Measurements from ENCODE around the gene ASIC5.
"Not testable (repeated sequence)": the region's sequence is repeated elsewhere in the genome, so short reads cannot be mapped to it uniquely, and the experiment has no call there.

ASIC5 gene

GRCh38 chr4:155799116-155799793 lies 66.8 kb downstream of the ASIC5 start:
- no peak for DNase-seq

- not testable (repeated sequence) for DNase-seq
These were observed 68.5 kb downstream of the ASIC5 start for GRCh38 chr4:155797581-155797980.

- DNase-seq, result no peak
These were observed 70.1 kb downstream of the ASIC5 start for GRCh38 chr4:155795991-155796390.

GRCh38 chr4:155794589-155795236 lies 71.4 kb downstream of the ASIC5 start:
- no peak for DNase-seq

- DNase-seq, result no peak
These were observed 76.1 kb downstream of the ASIC5 start for GRCh38 chr4:155789982-155790381.

GRCh38 chr4:155789391-155789790 lies 76.7 kb downstream of the ASIC5 start:
- DNase-seq, result no peak

- no peak for DNase-seq
These were observed 78.9 kb downstream of the ASIC5 start for GRCh38 chr4:155787113-155787710.

GRCh38 chr4:155785828-155786227 lies 80.2 kb downstream of the ASIC5 start:
- no peak for DNase-seq

- DNase-seq, result no peak
These were observed 81.4 kb downstream of the ASIC5 start for GRCh38 chr4:155784637-155785036.

GRCh38 chr4:155781249-155781831 lies 84.7 kb downstream of the ASIC5 start:
- no peak for DNase-seq

- DNase-seq, result no peak
These were observed 85.3 kb downstream of the ASIC5 start for GRCh38 chr4:155780775-155781174.
